Adipocyte (in vitro differentiated cells): ENCODE measurements around the gene SIX2.

Source experiments
- DNase-seq: peaks from one replicate; pipeline ENCODE4 v3.0.0-alpha.2; 2015; ENCODE audit warnings: low read depth
- H3K27me3 ChIP-seq: replicated peaks from 2 replicates; pipeline ENCODE4 v1.7.0; 2013; ENCODE audit warnings: mild to moderate bottlenecking, low read length, moderate library complexity; ENCODE audit not compliant: control insufficient read depth, insufficient read depth
- H3K36me3 ChIP-seq: 2 replicates; pipeline ENCODE4 v1.7.0; 2013; ENCODE audit warnings: low read length, mild to moderate bottlenecking, moderate library complexity; ENCODE audit not compliant: control insufficient read depth, insufficient read depth, severe bottlenecking
- H3K4me1 ChIP-seq: 2 replicates; pipeline ENCODE4 v1.7.0; 2013; ENCODE audit warnings: mild to moderate bottlenecking, low read length, moderate library complexity; ENCODE audit not compliant: control insufficient read depth, insufficient read depth
- H3K4me3 ChIP-seq: 2 replicates; pipeline ENCODE4 v1.7.0; 2013; ENCODE audit warnings: mild to moderate bottlenecking, low read length, moderate library complexity
- H3K9ac ChIP-seq: 2 replicates; pipeline ENCODE4 v1.7.0; 2013; ENCODE audit warnings: mild to moderate bottlenecking, low read length, moderate library complexity
- H3K9me3 ChIP-seq: 2 replicates; pipeline ENCODE4 v1.7.0; 2013; ENCODE audit warnings: mild to moderate bottlenecking, low read length, moderate library complexity; ENCODE audit not compliant: control insufficient read depth

SIX2 gene

DNA sequence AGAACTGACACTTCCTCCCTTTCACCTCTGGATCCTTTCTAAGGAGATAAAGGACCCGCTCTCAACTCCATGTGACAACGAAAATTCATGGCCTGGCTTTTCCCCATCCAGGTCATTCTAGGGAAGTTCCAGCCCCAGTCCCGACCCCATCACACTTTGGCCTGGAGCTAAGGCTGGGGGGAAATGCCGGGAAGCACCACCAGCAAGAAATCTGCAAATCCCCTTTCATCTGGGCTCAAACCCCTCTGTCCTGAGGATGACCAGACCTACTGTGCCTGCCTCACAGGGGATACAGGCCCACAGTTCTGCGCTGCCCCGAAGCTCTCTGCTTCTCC lies 1.3 kb downstream of the SIX2 start:
- peaks cover 2% of the 10 kb centered on the region for H3K27me3 ChIP-seq
- no peaks in the 10 kb centered on the region for H3K9me3 ChIP-seq
- peak overlapping the region; percentile 83 for H3K4me3 ChIP-seq
- H3K4me1 ChIP-seq: peaks cover 21% of the 10 kb centered on the region
- peak overlapping the region; percentile 85 for H3K9ac ChIP-seq
- peaks cover 3% of the 10 kb centered on the region for H3K36me3 ChIP-seq
- no peak for DNase-seq

DNA sequence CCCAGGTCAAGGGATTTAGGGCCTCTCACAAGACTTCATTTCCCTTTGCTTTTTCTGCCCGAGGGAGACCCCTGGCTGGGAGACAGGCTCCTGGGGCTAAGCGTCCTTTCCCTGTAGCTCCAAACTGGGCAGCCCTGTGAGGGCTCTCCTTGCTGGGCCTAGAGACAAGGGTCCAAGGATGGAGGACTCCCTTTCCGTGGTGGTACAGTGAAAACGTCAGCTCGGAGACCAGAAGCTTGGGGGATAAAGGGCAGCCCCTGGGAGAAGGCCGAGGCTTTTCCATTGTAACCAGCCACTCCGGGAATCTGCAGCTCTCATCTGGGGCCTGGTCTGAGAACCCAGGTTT lies 2.3 kb downstream of the SIX2 start:
- Histone ChIP-seq H3K9me3 (no peaks in the 10 kb centered on the region), H3K4me1 (peaks cover 16% of the 10 kb centered on the region), H3K36me3 (peaks cover 3% of the 10 kb centered on the region), H3K4me3 (peak overlapping the region; percentile 83), H3K9ac (peak overlapping the region; percentile 85), H3K27me3 (peaks cover 10% of the 10 kb centered on the region)
- no peak for DNase-seq

DNA sequence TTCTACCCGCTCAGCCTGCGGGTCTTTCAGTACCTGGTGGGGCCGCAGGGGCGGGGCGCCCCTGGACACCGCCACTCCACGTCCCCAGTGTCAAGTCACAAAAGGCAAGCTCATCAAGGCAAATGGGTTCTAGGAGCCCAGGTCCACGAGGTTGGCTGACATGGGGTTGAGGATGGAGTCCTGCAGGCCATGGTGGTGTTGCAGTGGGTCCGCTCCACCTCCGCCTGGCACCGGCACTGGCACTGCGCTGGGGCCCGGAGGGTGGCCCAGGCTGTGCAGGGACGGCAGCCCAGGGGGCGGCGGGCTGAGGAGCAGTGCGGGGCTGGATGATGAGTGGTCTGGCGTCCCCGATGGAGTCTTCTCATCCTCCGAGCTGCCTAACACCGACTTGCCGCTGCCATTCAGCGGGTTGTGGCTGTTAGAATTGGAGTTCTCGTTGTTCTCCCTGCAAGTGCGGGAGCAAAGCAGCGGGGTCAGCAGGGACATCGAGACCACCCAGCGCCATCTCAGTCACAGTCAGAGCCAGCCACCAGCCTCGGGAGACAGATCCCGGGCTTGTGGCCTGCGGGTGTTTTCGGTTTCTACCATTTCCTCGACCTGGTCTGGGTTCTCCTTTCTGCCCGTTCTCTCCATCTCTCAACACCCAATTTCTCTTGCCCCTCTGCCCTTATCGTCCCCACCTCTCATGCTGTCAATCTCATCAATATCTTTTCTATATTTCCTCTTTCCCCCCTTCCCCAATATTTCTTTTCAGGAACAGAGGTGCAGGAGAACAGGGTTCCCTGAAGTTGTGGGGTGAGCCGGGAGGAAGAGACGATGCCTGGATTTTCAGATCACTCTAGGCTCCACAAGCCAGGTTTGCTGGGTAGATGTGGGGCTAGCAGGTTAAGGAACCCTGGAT lies 3.0 kb downstream of the SIX2 start:
- Histone ChIP-seq H3K27me3 (peaks cover 14% of the 10 kb centered on the region), H3K9me3 (no peaks in the 10 kb centered on the region), H3K4me1 (peaks cover 13% of the 10 kb centered on the region), H3K4me3 (no peak overlapping the region), H3K36me3 (peaks cover 3% of the 10 kb centered on the region), H3K9ac (no peak overlapping the region)
- no peak for DNase-seq

DNA sequence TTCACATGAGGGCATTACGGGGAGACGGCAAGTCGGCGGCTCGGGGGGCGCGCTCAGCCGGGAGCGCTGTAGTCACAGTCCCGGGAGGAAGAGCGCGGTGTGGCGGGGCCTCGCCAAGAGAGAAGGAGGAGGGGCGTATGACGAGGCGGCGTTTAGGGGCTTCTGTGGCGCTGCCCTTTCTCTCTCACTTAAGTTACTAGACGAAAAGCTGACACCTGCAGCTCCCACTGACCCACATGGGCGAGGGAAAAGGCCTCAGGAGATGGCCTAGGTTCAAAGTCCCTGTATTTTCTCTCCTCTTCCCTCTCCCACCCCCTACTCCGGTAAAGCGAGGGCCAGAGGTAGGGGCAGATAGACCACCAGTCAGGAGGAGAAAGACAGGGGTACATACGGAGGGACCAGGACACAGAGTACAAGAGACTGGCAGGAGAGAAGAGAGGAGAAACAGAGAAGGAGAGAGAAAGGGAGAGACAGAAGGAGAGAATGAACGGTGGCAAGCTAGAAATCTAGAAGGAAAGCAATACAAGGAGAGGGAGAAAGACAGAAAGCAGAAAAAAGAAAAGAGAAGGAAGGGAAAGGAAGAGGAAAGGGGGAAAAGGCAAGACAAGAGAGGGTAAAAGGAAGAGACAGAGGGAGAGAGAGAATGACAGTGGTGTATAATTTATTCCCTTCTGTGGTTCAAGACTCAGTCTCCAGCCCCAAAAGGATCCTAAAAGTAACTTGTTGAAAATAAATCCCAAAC lies 3.8 kb downstream of the SIX2 start:
- no peak overlapping the region for H3K9ac ChIP-seq
- peaks cover 22% of the 10 kb centered on the region for H3K27me3 ChIP-seq
- H3K4me3 ChIP-seq: no peak overlapping the region
- no peaks in the 10 kb centered on the region for H3K9me3 ChIP-seq
- H3K36me3 ChIP-seq: peaks cover 3% of the 10 kb centered on the region
- no peak for DNase-seq
- H3K4me1 ChIP-seq: peaks cover 4% of the 10 kb centered on the region

DNA sequence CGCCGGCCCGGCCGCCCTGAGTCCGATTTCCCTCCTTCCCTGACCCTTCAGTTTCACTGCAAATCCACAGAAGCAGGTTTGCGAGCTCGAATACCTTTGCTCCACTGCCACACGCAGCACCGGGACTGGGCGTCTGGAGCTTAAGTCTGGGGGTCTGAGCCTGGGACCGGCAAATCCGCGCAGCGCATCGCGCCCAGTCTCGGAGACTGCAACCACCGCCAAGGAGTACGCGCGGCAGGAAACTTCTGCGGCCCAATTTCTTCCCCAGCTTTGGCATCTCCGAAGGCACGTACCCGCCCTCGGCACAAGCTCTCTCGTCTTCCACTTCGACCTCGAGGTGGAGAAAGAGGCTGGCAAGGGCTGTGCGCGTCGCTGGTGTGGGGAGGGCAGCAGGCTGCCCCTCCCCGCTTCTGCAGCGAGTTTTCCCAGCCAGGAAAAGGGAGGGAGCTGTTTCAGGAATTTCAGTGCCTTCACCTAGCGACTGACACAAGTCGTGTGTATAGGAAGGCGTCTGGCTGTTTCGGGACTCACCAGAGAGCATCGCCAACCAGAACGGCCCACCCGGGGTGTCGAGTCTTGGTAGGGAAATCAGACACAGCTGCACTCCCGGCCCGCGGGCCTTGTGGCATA lies 4.6 kb downstream of the SIX2 start:
- DNase-seq: no peak
- Histone ChIP-seq H3K4me3 (no peak overlapping the region), H3K9me3 (no peaks in the 10 kb centered on the region), H3K27me3 (peaks cover 30% of the 10 kb centered on the region), H3K36me3 (peaks cover 3% of the 10 kb centered on the region), H3K9ac (no peak overlapping the region), H3K4me1 (peaks cover 4% of the 10 kb centered on the region)

DNA sequence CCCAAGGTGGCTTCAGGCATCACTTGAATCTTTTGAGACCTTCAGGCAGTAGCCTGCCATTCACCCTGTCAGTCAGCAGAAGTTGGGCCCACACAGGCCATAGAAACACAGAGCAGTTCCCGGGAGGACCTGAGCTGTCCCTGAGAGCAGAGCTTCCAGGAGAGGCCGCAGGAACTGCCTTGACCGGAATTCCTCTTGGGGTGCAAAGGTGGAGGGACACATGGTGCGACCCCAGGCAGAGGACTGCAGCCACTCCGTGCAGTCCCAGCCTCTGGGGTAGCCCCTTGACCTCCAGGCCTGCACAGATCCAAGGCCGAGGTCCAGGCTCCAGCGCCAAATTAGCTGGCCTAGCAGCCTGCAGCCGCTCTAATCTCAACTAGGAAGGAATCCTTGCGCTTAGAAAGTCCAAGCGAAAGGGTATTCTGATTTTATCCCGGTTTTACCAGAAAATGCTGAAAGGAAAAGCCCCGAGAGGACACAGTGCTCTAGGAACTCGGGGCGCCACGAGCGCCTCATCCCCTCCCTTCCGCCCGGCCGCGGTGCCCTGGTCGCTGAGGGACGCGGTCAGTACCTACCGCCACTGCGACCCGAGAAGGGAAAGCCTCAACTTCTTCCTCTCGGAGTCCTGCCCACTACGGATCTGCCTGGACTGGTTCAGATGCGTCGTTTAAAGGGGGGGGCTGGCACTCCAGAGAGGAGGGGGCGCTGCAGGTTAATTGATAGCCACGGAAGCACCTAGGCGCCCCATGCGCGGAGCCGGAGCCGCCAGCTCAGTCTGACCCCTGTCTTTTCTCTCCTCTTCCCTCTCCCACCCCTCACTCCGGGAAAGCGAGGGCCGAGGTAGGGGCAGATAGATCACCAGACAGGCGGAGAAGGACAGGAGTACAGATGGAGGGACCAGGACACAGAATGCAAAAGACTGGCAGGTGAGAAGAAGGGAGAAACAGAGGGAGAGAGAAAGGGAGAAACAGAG lies 5.4 kb downstream of the SIX2 start:
- H3K4me1 ChIP-seq: peaks cover 4% of the 10 kb centered on the region
- H3K9me3 ChIP-seq: no peaks in the 10 kb centered on the region
- no peak overlapping the region for H3K9ac ChIP-seq
- H3K4me3 ChIP-seq: no peak overlapping the region
- H3K36me3 ChIP-seq: peaks cover 3% of the 10 kb centered on the region
- no peak for DNase-seq
- H3K27me3 ChIP-seq: peaks cover 33% of the 10 kb centered on the region

DNA sequence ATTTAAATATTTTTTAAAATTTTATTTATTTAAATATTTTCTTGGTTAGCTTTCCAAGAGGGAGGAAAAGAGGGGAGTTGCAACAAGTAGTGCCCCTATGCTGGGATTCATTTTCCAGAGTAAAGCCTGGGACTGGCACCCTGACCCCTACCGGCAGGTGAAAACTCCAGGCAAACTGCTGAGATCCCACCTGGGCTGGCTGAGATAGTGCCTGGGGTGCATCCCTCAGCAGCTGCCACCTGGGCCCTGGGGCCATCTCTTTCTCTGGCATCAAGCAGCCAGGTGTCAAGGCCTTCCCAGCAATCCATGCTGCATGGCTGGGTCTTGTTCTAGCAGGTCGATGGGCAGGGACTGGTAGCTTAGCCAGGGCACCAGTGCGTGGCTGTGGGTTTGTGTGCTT lies 6.6 kb downstream of the SIX2 start:
- H3K9me3 ChIP-seq: no peaks in the 10 kb centered on the region
- DNase-seq: no peak
- peaks cover 3% of the 10 kb centered on the region for H3K4me1 ChIP-seq
- H3K36me3 ChIP-seq: peaks cover 3% of the 10 kb centered on the region
- H3K27me3 ChIP-seq: peaks cover 43% of the 10 kb centered on the region
- no peak overlapping the region for H3K9ac ChIP-seq
- no peak overlapping the region for H3K4me3 ChIP-seq

DNA sequence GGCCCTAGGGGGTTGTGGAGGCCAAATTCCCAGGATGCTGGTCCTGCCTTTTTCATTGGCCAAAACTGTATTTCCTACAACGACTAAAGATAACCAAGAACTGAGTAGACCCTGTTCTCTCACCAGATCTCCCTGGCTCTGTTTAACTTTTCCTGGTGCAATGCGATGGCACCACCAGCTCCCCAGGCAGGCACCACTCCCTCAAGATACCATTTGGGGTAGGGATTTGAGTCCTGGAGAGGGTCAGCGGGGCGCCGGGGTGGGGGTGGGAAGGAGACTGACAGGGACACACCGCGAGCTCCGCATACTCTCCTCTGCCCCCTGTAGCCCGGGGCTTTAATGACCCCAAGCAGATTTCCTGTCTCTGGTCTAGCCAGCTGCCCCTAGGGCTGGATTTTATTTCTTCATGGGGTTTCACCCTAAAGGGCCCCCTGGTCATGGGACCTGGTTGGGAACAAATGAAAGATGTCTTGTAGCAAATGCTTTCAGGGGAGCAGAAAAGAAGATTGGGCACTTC lies 7.3 kb downstream of the SIX2 start:
- H3K27me3 ChIP-seq: peaks cover 49% of the 10 kb centered on the region
- peak overlapping the region; percentile 74 for H3K4me3 ChIP-seq
- H3K4me1 ChIP-seq: no peaks in the 10 kb centered on the region
- H3K9ac ChIP-seq: no peak overlapping the region
- H3K36me3 ChIP-seq: peaks cover 3% of the 10 kb centered on the region
- no peak for DNase-seq
- H3K9me3 ChIP-seq: no peaks in the 10 kb centered on the region

DNA sequence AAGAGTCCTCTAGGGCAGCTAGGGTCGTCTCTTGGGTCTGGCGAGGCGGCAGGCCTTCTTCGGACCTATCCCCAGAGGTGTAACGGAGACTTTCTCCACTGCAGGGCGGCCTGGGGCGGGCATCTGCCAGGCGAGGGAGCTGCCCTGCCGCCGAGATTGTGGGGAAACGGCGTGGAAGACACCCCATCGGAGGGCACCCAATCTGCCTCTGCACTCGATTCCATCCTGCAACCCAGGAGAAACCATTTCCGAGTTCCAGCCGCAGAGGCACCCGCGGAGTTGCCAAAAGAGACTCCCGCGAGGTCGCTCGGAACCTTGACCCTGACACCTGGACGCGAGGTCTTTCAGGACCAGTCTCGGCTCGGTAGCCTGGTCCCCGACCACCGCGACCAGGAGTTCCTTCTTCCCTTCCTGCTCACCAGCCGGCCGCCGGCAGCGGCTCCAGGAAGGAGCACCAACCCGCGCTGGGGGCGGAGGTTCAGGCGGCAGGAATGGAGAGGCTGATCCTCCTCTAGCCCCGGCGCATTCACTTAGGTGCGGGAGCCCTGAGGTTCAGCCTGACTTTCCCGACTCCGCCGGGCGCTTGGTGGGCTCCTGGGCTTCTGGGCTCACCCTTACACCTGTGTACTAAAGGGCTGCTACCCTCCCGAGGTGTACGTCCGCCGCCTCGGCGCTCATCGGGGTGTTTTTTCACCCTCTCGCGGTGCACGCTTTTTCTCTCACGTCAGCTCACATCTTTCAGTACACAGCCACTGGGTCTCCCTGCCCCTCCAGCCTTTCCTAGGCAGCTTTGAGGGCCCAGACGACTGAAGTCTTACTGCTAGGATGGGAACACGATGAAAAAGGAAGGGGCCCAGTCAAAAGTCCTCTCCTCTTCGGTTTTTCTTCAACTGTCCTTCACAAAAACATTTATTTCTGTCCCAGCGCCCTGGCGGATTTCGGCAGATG lies 8.1 kb downstream of the SIX2 start:
- no peaks in the 10 kb centered on the region for H3K4me1 ChIP-seq
- H3K4me3 ChIP-seq: peak overlapping the region; percentile 74
- H3K36me3 ChIP-seq: peaks cover 3% of the 10 kb centered on the region
- peaks cover 56% of the 10 kb centered on the region for H3K27me3 ChIP-seq
- H3K9me3 ChIP-seq: no peaks in the 10 kb centered on the region
- no peak overlapping the region for H3K9ac ChIP-seq
- DNase-seq: peak; percentile 57
